ENCODE results near the gene RNASE12. TPM values are rescaled to one million over a fixed set of nuclear protein-coding genes. Genes with fewer than 3 reads are reported as not detected.
"Not testable (repeated sequence)": the region's sequence is repeated elsewhere in the genome, so short reads cannot be mapped to it uniquely, and the experiment has no call there.

The RNASE12 gene
- polyA plus RNA-seq, 3 donors, result not detected

- no peak for DNase-seq (ENCODE audit: low read depth in 3 of 3, low spot score in 2 of 3)
These were observed 7.3 kb downstream of the RNASE12 start for GRCh38 chr14:20583908-20584307.

- no peak for DNase-seq (ENCODE audit: low read depth in 3 of 3, low spot score in 2 of 3)
These were observed 8.0 kb downstream of the RNASE12 start for GRCh38 chr14:20583142-20583541.

- DNase-seq (ENCODE audit: low read depth in 3 of 3, low spot score in 2 of 3), result no peak
These were observed 10.9 kb downstream of the RNASE12 start for GRCh38 chr14:20580242-20580641.

- DNase-seq (ENCODE audit: low read depth in 3 of 3, low spot score in 2 of 3), result no peak
These were observed 12.2 kb downstream of the RNASE12 start for GRCh38 chr14:20578784-20579502.

GRCh38 chr14:20578325-20578724, 12.9 kb downstream of the RNASE12 start:
- no peak for DNase-seq (ENCODE audit: low read depth in 3 of 3, low spot score in 2 of 3)

GRCh38 chr14:20572382-20572990, 18.7 kb downstream of the RNASE12 start:
- DNase-seq (ENCODE audit: low read depth in 3 of 3, low spot score in 2 of 3), result not testable (repeated sequence)

GRCh38 chr14:20570720-20571119, 20.5 kb downstream of the RNASE12 start:
- not testable (repeated sequence) for DNase-seq (ENCODE audit: low read depth in 3 of 3, low spot score in 2 of 3)

GRCh38 chr14:20569865-20570264, 21.3 kb downstream of the RNASE12 start:
- not testable (repeated sequence) for DNase-seq (ENCODE audit: low read depth in 3 of 3, low spot score in 2 of 3)

GRCh38 chr14:20569066-20569465, 22.1 kb downstream of the RNASE12 start:
- no peak for DNase-seq (ENCODE audit: low read depth in 3 of 3, low spot score in 2 of 3)

- no peak for DNase-seq (ENCODE audit: low read depth in 3 of 3, low spot score in 2 of 3)
These were observed 22.8 kb downstream of the RNASE12 start for GRCh38 chr14:20568393-20568792.

- not testable (repeated sequence) for DNase-seq (ENCODE audit: low read depth in 3 of 3, low spot score in 2 of 3)
These were observed 24.0 kb downstream of the RNASE12 start for GRCh38 chr14:20567199-20567598.

GRCh38 chr14:20564501-20564997, 26.6 kb downstream of the RNASE12 start:
- no peak for DNase-seq (ENCODE audit: low read depth in 3 of 3, low spot score in 2 of 3)

GRCh38 chr14:20563971-20564370, 27.2 kb downstream of the RNASE12 start:
- DNase-seq (ENCODE audit: low read depth in 3 of 3, low spot score in 2 of 3), result no peak

- DNase-seq (ENCODE audit: low read depth in 3 of 3, low spot score in 2 of 3), result no peak
These were observed 30.2 kb downstream of the RNASE12 start, which contains the start of gene RNASE9 for GRCh38 chr14:20560961-20561360. TSS of gene RNASE9 (minus strand) at chr14:20561047.

- DNase-seq (ENCODE audit: low read depth in 3 of 3, low spot score in 2 of 3), result no peak
These were observed 31.7 kb downstream of the RNASE12 start for GRCh38 chr14:20559461-20559904.

- no peak for DNase-seq (ENCODE audit: low read depth in 3 of 3, low spot score in 2 of 3)
These were observed 34.0 kb downstream of the RNASE12 start for GRCh38 chr14:20557212-20557542.

GRCh38 chr14:20556500-20557211, 34.5 kb downstream of the RNASE12 start:
- no peak for DNase-seq (ENCODE audit: low read depth in 3 of 3, low spot score in 2 of 3)

- no peak for DNase-seq (ENCODE audit: low read depth in 3 of 3, low spot score in 2 of 3)
These were observed 35.3 kb downstream of the RNASE12 start for GRCh38 chr14:20555845-20556244.

- no peak for DNase-seq (ENCODE audit: low read depth in 3 of 3, low spot score in 2 of 3)
These were observed 38.2 kb downstream of the RNASE12 start for GRCh38 chr14:20553024-20553423.

- DNase-seq (ENCODE audit: low read depth in 3 of 3, low spot score in 2 of 3), result no peak
These were observed 39.6 kb downstream of the RNASE12 start for GRCh38 chr14:20551606-20552005.

GRCh38 chr14:20550926-20551325, 40.2 kb downstream of the RNASE12 start:
- no peak for DNase-seq (ENCODE audit: low read depth in 3 of 3, low spot score in 2 of 3)

Measured in right renal cortex interstitium (tissue), 3 donors.